GF-D8 (cell line): ENCODE data around the gene FABP6.
A peak's percentile ranks its signal among the peaks of the same experiment; 100 is the strongest.
"Not testable (repeated sequence)": the region's sequence is repeated elsewhere in the genome, so short reads cannot be mapped to it uniquely, and the experiment has no call there.

Experiments used
- DNase-seq: peaks from one replicate; lab custom pipeline; 2025; lab: John Stamatoyannopoulos, UW

Gene FABP6, protein sequence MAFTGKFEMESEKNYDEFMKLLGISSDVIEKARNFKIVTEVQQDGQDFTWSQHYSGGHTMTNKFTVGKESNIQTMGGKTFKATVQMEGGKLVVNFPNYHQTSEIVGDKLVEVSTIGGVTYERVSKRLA

DNA sequence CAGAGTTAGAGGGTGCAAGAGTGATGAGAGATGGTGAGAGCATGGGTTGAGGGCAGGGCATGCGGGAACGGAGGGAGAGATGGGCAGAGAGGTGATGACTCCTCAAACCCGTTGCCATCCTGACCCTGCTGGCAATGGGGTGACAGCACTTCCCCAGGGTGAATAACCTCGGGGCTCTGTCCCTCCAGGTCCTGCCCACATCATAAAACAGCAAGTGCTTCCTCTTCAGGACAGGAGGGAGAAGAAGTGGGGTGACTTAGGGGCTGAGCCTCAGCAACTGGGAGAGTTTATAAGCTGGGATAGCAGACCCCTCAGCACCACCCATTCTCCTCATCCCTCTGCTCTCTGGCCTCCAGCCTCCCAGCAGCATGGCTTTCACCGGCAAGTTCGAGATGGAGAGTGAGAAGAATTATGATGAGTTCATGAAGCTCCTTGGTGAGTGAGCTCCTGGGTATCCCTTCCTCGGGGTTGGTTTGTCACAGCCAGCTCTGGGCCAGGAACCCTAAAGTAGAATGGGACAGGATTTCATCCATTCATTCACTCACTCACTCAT is at the start of gene FABP6:
Gene FABP6, plus strand, starts transcription at position 317 of the 553 bp plus-strand sequence. Its CDS starts 52 bp downstream, at position 369.
- DNase-seq = no peak

DNA sequence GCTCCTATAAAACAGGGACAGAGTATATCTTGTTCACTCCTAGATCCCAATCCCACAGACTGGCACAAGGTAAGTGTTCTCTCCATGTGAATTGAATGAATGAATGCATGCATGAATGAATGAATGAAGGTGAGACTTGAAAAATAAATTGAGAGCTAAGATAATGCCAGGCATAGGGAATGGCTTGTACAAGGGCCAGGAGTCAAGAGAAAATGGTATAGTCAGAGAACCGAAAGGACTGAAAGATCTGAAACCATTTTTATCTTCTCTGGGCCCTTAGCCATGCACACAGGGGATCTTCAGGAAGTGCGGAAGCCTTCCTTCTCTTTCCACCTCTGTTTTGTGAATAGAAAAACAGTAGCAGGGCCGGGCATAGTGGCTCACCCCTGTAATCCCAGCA is 48.4 kb upstream of the FABP6 start:
- no peak for DNase-seq

DNA sequence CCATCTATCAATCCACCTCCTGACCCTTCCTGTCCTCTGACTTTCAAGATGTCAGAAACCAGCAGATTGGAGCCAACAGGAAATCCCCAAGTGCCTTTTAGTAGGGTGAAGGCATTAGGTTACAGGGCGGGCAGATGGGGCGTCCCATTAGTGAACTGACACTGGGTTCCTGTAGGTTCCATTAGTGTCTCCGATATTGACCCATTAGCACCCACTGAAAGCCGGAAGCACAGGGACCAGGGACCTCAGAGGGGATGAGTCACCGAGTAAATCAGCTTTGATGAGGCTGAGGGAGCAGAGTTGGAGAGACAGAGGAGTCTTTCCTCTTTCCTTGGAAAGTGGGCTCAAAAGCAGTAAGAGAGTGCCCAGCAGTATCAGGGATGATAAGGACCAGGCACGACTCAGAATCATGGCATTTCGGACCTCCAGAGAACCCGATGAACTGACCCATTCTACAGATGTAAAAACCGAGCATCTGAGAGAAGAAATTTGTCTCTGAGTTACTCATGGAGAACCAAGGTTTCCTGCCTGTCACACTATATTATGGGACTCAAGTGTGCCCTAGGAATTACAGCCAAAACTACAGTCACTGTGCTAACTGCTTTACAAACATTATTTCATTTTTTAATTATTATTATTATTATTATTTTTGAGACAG is 47.2 kb upstream of the FABP6 start:
- no peak for DNase-seq

DNA sequence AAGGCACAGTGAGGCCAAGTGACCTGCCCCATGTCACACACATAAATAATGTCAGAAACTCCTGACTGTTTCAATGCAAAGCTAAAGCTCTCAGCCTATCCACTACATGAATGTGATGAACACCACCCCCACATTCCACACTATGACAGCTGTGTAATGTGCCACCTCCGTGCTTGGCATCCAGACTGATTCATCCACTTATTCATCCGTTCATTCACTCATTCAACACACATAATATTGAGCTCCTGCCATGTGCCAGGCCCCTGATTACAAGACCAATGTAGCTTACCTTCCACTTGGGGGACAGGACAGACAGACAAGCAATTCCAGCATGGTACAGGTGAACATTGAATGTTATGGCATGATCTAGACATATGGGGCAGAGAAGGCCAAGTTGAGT is 46.2 kb upstream of the FABP6 start:
- DNase-seq = no peak

DNA sequence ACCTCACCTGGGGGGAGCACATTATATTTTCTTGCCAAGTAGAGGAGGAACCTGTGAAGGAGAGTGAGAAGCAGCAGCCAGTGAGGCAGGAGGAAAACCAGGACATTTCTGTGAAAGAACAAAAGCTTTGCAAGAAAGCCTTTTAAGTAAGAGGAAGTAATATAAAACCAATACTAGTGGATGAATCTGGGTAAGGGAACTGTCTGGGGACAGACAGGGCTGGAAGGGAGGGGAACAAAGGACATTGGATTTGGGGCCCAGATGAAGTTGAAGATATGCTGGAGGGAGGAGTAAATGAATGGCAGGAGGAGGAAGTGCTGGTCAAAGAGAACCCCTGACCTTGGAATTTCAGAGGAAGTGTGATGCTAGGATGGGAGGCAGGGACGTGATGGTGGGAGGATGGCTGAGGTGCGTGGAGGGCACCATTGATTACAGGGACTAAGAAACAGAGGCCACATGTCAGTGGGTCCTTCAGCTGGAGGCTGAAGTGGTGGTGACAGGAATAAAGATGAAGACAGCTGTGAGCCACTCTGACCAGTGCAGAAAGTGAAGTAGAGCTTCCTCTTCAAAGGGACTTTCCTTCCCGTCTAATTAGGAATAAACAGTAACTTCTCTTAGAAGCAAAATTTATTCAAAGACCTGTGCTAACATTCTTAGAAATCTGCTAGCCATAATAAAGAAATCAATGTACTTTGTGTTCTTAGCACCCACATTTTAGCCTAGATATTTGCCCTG is 43.5 kb upstream of the FABP6 start:
- no peak for DNase-seq

DNA sequence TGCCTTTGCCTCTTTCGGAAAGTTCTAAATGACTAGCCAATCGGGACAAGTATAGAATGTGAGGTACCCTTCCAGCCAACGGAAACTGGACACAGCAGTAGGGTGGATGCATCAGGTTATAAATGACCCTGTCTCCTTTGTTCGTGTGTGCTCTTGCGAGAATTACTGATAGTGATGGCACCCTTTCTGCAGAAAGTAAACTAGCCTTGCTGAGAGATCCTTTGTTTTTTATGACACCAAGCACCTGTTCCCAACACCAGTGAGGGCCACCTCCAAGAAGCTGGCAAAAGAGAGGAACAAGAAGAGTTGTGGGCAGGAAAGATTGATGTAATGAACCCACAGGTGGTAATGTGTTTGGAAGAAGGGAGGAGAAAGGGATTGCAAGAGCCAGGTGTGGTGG is 42.8 kb upstream of the FABP6 start:
- DNase-seq = no peak

DNA sequence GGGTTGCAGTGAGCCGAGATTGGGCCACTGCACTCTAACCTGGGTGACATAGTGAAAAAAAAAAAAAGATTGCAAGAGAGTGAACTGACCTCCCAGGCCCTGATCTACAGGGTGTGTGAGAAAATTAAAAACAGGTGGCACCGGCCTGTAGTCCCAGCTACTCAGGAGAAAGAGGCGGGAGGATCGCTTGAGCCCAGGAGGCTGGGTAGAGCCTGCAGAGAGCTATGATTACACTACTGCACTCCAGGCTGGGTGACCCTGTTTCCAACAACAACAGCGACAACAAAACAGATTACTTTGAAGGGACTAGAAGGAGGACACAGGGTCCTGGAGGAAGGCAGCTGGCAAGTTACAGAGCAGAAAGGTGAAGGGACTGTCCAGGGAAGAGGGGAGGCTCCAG is 42.2 kb upstream of the FABP6 start:
- DNase-seq = no peak

DNA sequence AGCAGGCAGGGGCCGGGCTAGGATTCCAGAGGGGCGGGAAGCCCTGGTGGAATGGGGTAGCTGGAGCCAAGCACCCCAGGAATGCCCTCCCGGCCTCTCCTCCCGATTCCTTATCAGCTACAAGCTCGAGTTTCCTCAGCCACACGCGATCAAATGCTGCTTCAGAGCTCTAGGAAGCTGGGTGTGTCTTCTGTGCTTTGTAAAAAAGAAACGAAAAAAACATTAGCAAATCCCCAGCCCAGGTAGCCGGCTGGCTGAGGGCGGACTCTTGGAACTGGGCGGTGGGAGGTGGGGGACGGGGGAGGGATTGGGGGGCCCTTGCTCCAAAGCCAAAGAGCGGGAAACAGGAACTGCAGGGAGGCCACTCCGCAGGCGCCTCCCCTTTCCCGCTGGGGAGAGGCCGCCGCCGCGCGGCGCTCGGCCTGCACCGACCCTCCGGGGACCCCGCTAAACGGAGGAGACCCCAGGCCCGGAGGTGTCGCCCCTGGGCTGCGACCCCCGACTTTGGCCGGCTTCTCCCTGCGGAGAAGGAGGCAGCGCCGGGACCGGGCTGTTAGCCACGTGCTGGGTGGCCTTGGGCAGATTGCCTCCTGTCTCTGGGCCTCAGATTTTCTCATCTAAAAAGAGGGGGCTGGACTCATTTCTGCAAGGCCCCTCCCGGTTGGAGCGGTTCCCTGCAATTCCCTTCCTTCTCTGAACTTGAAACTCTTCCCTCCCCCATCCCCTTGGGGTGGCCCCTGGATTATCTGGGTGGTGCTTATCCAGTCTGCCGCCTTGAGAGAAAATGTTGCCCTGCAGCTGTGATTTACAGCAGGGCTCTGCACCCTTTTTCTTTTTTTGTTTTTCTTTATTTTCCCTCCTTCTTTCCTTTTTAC is 40.9 kb upstream of the FABP6 start:
- DNase-seq = no peak

DNA sequence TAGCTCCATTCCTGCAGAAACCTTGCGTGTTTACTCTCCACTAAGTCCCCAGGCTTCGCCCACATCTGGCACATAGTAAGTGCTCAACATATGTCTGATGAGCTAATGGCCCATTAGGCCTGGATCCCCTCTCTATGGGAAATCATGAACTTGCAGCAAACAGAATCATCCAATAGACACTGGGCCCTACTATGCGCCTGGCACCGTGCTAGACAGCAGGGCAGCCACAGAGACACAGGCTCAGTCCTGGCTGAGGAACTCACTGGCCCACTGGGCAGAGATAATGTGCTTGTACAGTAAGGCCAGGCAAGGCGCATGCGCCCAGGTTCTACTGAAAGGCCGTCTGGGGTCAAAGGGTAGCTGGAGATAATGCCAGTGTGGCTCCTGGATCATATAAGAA is 36.9 kb upstream of the FABP6 start:
- DNase-seq = no peak

DNA sequence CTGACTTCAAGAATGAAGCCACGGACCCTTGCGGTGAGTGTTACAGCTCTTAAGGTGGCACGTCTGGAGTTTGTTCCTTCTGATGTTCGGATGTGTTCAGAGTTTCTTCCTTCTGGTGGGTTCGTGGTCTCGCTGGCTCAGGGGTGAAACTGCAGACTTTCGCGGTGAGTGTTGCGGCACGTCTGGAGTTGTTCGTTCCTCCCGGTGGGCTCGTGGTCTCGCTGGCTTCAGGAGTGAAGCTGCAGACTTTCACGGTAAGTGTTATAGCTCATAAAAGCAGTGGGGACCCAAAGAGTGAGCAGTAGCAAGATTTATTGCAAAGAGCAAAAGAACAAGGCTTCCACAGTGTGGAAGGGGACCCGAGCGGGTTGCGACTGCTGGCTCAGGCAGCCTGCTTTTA is 36.2 kb upstream of the FABP6 start:
- not testable (repeated sequence) for DNase-seq

DNA sequence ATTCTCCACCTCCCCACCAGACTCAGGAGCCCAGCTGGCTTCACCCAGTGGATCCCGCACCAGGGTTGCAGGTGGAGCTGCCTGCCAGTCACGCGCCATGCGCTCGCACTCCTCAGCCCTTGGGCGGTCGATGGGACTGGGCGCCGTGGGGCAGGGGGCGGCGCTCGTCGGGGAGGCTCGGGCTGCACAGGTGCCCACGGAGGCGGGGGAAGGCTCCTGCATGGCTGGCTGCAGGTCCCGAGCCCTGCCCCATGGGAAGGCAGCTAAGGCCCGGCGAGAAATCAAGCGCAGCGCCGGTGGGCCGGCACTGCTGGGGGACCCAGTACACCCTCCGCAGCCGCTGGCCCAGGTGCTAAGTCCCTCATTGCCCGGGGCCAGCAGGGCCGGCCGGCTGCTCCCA is 35.5 kb upstream of the FABP6 start:
- DNase-seq = not testable (repeated sequence)

DNA sequence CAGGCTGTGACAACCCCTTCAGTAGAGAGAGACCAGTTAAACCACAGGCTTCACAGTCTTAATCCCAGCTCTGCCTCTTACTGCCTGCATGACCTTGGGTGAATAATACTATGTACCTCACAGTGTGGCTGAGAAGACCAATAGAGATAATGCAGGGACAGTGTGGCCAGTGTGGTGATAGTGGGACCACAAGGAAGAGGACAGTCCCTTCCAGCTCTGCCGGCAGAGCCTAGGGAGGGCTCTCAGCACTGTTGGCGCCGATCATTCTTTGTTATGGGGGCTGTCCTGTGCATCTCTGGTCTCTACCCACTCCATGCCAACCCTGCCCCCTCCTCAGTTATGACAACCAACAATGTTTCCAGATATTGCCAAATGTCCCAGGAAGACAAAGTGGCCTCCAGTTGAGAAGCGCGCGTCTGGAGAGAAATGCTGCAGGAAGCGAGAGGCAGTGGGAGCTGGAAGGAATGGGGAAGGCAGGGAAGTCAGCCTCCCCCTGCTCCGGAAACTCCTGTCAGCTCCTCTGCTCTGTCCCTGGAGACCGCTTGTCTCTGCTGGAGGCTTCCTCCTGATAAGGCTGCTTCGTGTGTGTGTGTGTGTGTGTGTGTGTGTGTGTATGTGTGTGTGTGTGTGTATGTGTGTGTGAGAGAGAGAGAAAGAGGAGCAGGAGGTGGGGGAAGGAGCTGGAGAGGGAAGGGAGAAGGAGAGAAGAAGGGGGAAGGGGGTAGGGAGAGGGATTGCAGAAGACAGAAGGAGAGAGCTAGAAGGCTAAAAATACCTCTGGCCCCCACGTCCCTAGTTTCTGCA is 31.8 kb upstream of the FABP6 start:
- DNase-seq = peak; percentile 42

DNA sequence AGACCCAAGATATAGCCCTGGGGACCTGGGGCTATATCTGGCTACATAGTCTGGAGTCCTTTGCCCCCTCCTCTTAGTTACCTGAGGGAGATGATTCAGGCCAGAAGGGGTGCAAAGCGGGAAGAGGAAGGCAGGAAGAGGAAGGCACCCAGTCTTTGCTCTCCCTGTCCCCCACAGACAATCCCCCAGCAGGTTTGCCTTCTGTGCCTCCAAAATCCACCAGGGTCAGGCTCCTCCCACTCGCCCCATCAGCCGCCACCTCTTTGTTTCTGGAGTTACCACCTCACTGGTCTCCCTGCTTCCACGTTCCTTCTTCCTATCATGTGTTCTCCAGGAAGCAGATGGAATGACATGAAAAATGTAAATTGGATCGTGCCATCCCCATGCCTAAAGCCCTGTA is 31.2 kb upstream of the FABP6 start:
- DNase-seq = no peak

DNA sequence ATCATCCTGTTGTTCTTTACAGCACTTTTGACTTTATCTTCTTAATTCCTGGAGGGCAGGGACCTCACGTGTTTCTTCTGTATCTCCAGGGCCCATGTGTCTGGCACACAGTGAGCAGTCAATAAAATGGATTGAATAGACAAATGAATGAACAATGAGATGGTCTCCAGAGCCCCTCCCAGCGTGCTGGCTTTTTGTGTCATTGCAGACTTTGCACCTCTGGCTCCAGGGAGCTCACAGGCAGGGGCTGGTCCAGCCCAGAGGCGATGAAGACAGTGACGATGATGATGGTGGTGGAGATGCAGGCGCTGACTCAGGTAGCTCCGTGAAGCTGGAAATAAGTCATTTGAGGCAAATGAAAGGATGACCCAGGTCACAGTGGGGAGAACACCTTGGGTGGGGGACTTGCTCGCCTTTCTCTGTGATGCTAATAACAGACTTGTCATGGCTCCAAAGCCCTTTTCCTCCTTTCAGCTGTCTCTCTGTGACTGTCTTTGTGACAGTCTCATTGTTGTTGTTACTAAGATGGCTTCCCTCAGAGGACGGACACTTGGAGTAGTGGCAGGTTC is 30.4 kb upstream of the FABP6 start:
- DNase-seq = no peak

DNA sequence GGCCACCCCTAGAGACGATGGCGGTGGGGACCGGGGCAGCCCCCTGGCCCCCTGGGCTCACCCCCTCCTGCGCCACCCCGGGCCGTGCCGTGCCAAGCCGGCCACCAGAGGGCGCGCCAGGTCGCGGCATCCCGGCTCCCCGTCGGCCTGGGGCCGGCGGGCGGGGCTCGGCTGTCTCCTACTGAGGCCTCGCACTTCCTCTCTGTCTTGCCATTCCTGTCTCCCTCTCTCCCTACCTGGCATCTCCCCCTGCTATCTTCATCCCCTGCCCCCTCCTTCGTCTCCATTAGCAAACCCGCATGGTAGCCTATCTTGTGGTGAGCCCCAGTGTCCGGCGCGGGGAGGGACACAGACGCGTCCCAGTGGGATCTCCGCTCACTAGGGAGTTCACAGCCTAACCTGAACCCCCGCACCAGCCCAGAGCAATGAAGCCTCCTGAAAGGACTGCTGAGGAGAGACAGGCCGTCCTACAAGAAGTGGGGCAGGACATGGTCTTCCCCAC is 29.8 kb upstream of the FABP6 start:
- DNase-seq = no peak

DNA sequence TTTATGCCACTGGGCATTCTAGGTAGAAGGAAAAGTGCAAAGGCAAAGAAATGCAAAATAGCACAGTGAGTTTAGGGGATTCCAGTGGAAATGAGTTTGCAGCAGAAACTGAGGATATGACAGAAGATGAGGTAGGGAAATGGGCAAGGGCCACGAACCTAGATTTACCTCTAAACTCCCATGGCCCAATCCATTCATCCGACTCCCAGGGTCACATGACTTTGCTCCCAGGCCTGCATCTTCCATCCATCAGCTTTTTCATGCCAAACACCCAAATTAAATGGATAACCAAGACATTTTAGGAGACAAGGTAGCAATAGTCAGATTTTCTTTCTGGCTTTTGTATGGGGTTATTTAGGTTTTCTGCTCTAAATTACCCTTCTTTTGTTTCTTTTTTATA is 22.2 kb upstream of the FABP6 start:
- no peak for DNase-seq

DNA sequence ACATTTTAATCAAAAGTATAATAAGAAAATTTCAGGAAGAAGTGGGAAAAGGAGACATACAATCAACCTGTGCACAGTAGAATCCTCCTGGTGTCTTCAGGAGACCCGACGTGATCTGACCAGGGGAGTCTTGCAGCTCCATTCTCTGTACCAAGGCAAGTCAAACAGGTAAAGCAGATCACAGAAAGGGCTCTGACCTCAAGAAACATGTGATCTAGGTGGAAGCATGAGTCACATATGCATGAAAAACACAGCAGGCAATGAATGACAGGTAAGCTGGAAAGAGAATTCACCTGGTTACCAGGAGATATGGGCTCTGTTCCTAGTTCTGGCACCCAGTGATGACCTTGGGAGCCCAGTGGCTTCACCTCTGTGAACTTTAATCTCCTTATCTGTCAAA is 19.4 kb upstream of the FABP6 start:
- DNase-seq = no peak

DNA sequence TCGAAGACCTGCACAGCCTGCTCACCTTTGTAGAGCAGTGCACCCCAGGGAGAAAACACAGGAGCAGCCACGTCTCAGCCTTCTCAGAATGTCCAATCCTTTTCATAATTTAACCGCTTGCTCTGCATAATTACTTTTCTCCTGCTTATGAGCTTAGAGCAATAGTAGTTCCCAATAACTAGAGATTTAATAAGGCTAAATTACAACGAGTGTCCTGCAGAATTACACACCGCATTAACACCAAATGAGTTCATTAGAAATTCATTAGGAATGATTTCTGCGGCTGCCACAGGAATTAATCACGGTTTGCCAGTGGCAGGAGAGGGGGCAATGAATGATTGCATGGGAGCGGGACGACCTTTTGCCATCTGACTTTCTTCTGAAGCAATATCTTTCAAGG is 18.7 kb upstream of the FABP6 start:
- DNase-seq = no peak

DNA sequence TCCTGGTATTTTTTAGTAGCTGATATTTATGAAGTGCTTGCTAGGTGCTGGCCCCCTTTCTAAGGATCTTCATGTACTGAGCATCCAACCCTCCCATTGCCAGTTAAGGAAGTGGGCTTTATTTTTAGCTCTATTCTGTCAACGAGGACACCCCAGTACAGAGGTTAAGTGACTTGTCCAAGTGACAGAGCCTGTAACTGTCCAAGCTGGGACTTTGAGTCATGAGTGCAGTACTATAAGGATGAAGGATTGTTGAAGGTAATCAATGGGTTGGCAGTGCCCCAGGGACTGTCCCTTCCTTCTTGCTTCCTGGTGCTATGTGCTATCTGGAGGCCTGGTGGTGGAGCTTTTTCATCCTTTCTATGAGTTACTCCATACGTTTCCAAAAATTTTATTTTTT is 18.0 kb upstream of the FABP6 start:
- no peak for DNase-seq

DNA sequence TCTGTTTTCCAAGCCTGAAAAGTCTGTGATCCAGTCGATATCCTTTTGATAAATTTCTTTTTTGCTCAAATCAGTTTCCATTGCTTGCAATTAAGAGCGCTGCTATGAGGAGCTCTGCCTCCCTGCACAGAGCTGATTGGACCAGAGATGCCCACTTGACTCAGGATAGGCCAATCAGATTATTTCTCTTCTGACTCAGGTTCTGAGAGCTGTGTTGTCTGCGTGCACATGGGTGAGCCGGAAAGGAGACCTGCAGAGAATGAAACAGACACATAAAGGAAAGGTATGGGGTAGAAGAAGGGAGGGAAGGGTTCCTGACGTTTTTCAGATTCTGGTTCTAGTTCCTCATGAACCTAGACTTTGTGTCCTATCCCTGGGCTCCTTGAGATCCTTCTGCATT is 15.8 kb upstream of the FABP6 start:
- no peak for DNase-seq

DNA sequence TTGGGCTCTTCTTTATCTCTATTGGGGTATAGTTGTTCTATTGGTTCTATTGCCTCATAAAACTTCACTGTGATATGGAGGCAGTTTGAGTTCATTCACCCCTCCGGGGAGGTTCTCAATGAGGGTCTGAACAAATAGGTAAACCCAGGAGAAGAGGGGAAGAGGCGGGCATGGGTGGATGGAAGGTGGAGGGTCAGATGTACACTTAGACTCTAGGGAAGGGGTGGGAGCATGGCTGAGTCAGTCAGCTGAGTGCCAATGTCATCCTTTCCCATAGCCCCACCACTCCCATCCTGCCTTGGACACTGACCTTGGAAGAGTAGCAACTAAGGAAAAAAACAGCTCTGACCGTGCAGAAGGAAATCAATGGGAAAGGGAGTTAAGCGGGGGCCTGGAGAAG is 9.9 kb upstream of the FABP6 start:
- no peak for DNase-seq
